GM06990 (cell line): Measurements from ENCODE around the gene COPS8.

Source experiments
- DNase-seq: peaks from one replicate; pipeline ENCODE4 v3.0.0-alpha.2; 2011; ENCODE audit not compliant: insufficient read length; ENCODE audit errors: extremely low read depth
- H3K27me3 ChIP-seq: replicated peaks from 2 replicates; pipeline ENCODE4 v1.6.0; 2011; ENCODE audit warnings: low read length; ENCODE audit not compliant: control insufficient read depth, insufficient read depth
- H3K36me3 ChIP-seq: 2 replicates; pipeline ENCODE4 v1.5.1; 2011; ENCODE audit warnings: low read length; ENCODE audit not compliant: control insufficient read depth, insufficient read depth
- H3K4me3 ChIP-seq: replicated peaks from 2 replicates; pipeline ENCODE4 v1.5.1; 2011; ENCODE audit warnings: low read depth, mild to moderate bottlenecking, control low read depth, low read length
- TF ChIP-seq, protein P1 (sequence below): IDR thresholded peaks from 2 replicates; pipeline ENCODE4 v1.5.1; 2011; ENCODE audit warnings: low read length, control low read depth, mild to moderate bottlenecking, inconsistent platforms; ENCODE audit not compliant: insufficient read depth, poor library complexity, severe bottlenecking

Gene COPS8

DNA sequence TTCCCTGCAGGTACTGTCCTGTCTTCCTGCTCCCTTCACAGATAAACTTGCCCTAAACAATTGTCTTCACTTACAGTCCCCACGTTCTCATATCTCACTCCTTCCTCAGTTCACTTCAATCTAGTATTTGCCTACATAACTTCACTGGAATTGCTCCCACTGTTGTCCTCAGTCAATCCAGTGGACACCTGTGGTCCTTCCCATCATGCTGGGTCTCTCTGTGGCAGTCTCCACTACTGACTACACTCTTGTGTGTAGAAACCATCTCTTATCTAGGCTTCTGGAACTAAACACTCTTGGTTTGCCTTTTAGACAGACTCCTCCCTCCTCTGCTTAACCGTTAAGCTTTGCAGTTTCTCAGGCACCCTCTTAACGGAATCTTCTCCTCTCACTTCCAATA, 58.8 kb downstream of the COPS8 start:
- Histone ChIP-seq H3K4me3 (no peak overlapping the region), H3K36me3 (no peaks in the 10 kb centered on the region), H3K27me3 (no peaks in the 10 kb centered on the region)
- no peak for DNase-seq
- TF ChIP-seq, protein P1, sequence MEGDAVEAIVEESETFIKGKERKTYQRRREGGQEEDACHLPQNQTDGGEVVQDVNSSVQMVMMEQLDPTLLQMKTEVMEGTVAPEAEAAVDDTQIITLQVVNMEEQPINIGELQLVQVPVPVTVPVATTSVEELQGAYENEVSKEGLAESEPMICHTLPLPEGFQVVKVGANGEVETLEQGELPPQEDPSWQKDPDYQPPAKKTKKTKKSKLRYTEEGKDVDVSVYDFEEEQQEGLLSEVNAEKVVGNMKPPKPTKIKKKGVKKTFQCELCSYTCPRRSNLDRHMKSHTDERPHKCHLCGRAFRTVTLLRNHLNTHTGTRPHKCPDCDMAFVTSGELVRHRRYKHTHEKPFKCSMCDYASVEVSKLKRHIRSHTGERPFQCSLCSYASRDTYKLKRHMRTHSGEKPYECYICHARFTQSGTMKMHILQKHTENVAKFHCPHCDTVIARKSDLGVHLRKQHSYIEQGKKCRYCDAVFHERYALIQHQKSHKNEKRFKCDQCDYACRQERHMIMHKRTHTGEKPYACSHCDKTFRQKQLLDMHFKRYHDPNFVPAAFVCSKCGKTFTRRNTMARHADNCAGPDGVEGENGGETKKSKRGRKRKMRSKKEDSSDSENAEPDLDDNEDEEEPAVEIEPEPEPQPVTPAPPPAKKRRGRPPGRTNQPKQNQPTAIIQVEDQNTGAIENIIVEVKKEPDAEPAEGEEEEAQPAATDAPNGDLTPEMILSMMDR: no peak

- DNase-seq: no peak
- Histone ChIP-seq H3K4me3 (no peak overlapping the region), H3K27me3 (no peaks in the 10 kb centered on the region), H3K36me3 (no peaks in the 10 kb centered on the region)
- TF ChIP-seq, protein P1: no peak
Measured at GRCh38 chr2:237147317-237147716, 61.6 kb downstream of the COPS8 start.

DNA sequence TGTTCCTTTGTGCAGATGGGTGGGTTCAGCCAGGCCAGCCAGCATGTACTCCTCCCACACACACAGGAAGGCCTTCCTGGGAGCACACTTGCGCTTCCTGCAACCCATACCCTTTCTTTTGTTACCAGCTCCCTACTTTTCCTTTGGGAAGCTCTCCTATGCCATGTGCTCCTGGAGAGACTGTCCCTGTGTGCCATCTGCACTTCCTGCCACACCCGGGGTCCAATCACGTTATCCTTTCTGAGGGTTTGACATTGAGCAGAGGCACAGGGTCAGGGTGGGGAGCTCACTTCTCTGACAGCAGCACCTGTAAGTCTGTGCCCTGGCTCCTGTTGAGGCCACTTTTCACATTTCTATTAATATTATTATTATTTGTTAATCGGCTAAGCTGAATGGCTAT, 62.9 kb downstream of the COPS8 start:
- TF ChIP-seq, protein P1: no peak
- DNase-seq: no peak
- no peaks in the 10 kb centered on the region for H3K27me3 ChIP-seq
- no peak overlapping the region for H3K4me3 ChIP-seq
- no peaks in the 10 kb centered on the region for H3K36me3 ChIP-seq

GRCh38 chr2:237149425-237149824, 63.7 kb downstream of the COPS8 start:
- DNase-seq: no peak
- TF ChIP-seq, protein P1: no peak
- H3K36me3 ChIP-seq: no peaks in the 10 kb centered on the region
- H3K27me3 ChIP-seq: no peaks in the 10 kb centered on the region
- H3K4me3 ChIP-seq: no peak overlapping the region
